Endothelial cell of umbilical vein (primary cell): ENCODE results near the gene CNTNAP2. TPM values are rescaled to one million over a fixed set of nuclear protein-coding genes. Genes with fewer than 3 reads are reported as not detected.

ENCODE experiments used
- BruUV-seq: library from RNA; stranded (reverse); fragments of 400-500 nt; replicated peaks from 2 replicates; lab custom pipeline; 2021; lab: Mats Ljungman, UMichigan
- CTCF ChIA-PET: fragments of 300-600, 350-600 bp; sonication (Branson Sonifier 250); formaldehyde crosslinking; loops from one replicate; lab custom pipeline; 2021; ENCODE audit warnings: antibody characterized with exemption, inconsistent platforms; lab: Charles Lee
- POLR2A ChIA-PET: fragments of 300-600, 350-600 bp; sonication (Branson Sonifier 250); formaldehyde crosslinking; loops from one replicate; lab custom pipeline; 2021; ENCODE audit warnings: antibody characterized with exemption, inconsistent platforms; lab: Charles Lee
- DNase-seq: peaks from one replicate; pipeline ENCODE4 v3.0.0-alpha.2; 2011; ENCODE audit warnings: low read depth, low spot score
- FAIRE-seq: peaks from 2 replicates; lab custom pipeline; 2011; peaks lifted over from hg19 to GRCh38; lab: Jason Lieb, UNC
- H2AFZ ChIP-seq: 2 replicates; pipeline ENCODE4 v1.6.0; 2012; ENCODE audit warnings: low read depth, low read length, control low read depth, inconsistent platforms
- H3K27ac ChIP-seq: 2 replicates; pipeline ENCODE4 v1.5.1; 2011; ENCODE audit warnings: low read depth, mild to moderate bottlenecking, control low read depth, low read length, moderate library complexity; ENCODE audit not compliant: insufficient read depth
- H3K27me3 ChIP-seq, 2 experiments: 2 replicates each; pipeline versions ENCODE4 v1.6.0 to v1.6.1; 2011; ENCODE audit warnings: low read length in 2 of 2, mixed read lengths in 1 of 2; ENCODE audit not compliant: control insufficient read depth in 2 of 2, insufficient read depth in 2 of 2
- H3K36me3 ChIP-seq, 2 experiments: 2 replicates in 1 of 2; 3 replicates in 1 of 2; pipeline ENCODE4 v1.5.1; 2011; ENCODE audit warnings: low read length in 2 of 2, mild to moderate bottlenecking in 1 of 2, moderate library complexity in 1 of 2; ENCODE audit not compliant: control insufficient read depth in 2 of 2, insufficient read depth in 2 of 2; ENCODE audit errors: extremely low read depth in 1 of 2
- H3K4me1 ChIP-seq: 3 replicates; pipeline ENCODE4 v1.5.1; 2011; ENCODE audit warnings: mild to moderate bottlenecking, low read length; ENCODE audit not compliant: control insufficient read depth, insufficient read depth; ENCODE audit errors: extremely low read depth
- H3K4me2 ChIP-seq: 2 replicates; pipeline ENCODE4 v1.6.1; 2011; ENCODE audit warnings: low read length, control low read depth, mixed read lengths; ENCODE audit not compliant: insufficient read depth
- H3K4me3 ChIP-seq, 3 experiments: fragments of 200-600 bp in 1 of 3; sonication (generic), shearing (Covaris generic) in 1 of 3; replicated peaks in 1 of 3; 2 replicates each; pipeline ENCODE4 v1.5.1; 2011 to 2016; ENCODE audit warnings: control low read depth in 3 of 3, low read length in 3 of 3, mild to moderate bottlenecking in 2 of 3, inconsistent platforms in 1 of 3, low read depth in 1 of 3, moderate library complexity in 1 of 3; ENCODE audit not compliant: insufficient read depth in 1 of 3
- H3K79me2 ChIP-seq: 2 replicates; pipeline ENCODE4 v1.6.0; 2012; ENCODE audit warnings: low read length, inconsistent platforms; ENCODE audit not compliant: control insufficient read depth, insufficient read depth
- H3K9ac ChIP-seq: replicated peaks from 2 replicates; pipeline ENCODE3; 2011; ENCODE audit warnings: low read length, control low read depth; ENCODE audit not compliant: insufficient read depth; ENCODE audit errors: extremely low read depth
- H3K9me1 ChIP-seq: replicated peaks from 3 replicates; pipeline ENCODE4 v1.6.0; 2011; ENCODE audit warnings: mild to moderate bottlenecking, low read length; ENCODE audit not compliant: control insufficient read depth, insufficient read depth; ENCODE audit errors: extremely low read depth
- H3K9me3 ChIP-seq: replicated peaks from 2 replicates; pipeline ENCODE4 v1.5.1; 2012; ENCODE audit warnings: low read length, inconsistent platforms; ENCODE audit not compliant: control insufficient read depth, insufficient read depth
- H4K20me1 ChIP-seq: replicated peaks from 2 replicates; pipeline ENCODE3; 2011; ENCODE audit warnings: mild to moderate bottlenecking, low read length; ENCODE audit not compliant: control insufficient read depth, insufficient read depth; ENCODE audit errors: extremely low read depth
- CTCF ChIP-seq, 2 donors: IDR thresholded peaks; 1 replicate in 1 of 2; 2 replicates in 1 of 2; pipeline ENCODE4 v1.5.1; 2011; ENCODE audit warnings: low read length in 2 of 2, mild to moderate bottlenecking in 2 of 2, moderate library complexity in 2 of 2, control low read depth in 1 of 2, inconsistent platforms in 1 of 2, low read depth in 1 of 2; ENCODE audit not compliant: insufficient read depth in 1 of 2; ENCODE audit errors: extremely low read depth in 1 of 2
- EZH2 ChIP-seq: IDR thresholded peaks from 2 replicates; pipeline ENCODE4 v1.6.1; 2012; ENCODE audit warnings: borderline replicate concordance, low read depth, mild to moderate bottlenecking, moderate library complexity, low read length, inconsistent platforms; ENCODE audit not compliant: severe bottlenecking
- FOS ChIP-seq: IDR thresholded peaks from 2 replicates; pipeline ENCODE4 v1.6.1; 2011; ENCODE audit warnings: mild to moderate bottlenecking, low read length, moderate library complexity, borderline replicate concordance; ENCODE audit not compliant: insufficient read depth
- JUN ChIP-seq: IDR thresholded peaks from 2 replicates; pipeline ENCODE4 v1.6.1; 2011; ENCODE audit warnings: borderline replicate concordance, low read depth; ENCODE audit not compliant: insufficient read length, insufficient read depth
- dilution Hi-C: fragments of 300-500 bp; cut with MboI; formaldehyde crosslinking; loops from one replicate; pipeline ENCODE4 v1.15.0; 2019; ENCODE audit warnings: low sequenced_read_pairs; ENCODE audit not compliant: extremely low pct_ligation_motif_present
- intact Hi-C: fragments of 100-400 bp; cut with micrococcal nuclease; formaldehyde crosslinking; loops from one replicate; pipeline ENCODE4 v1.10.0; 2022
- polyA plus RNA-seq, 4 experiments: library from polyadenylated mRNA; depleted of rRNA in 3 of 4; stranded (reverse) in 3 of 4; unstranded in 1 of 4; fragments of >200 nt; gene quantifications; 2 replicates each; pipeline versions ENCODE4 v1.2.1 to v1.2.3, GENCODE V29; 2011 to 2012; ENCODE audit warnings: missing spikeins in 1 of 4
- total RNA-seq: library from RNA; stranded (reverse); gene quantifications from 2 replicates; pipeline ENCODE4 v1.2.3, GENCODE V29; 2021

CNTNAP2 gene
- total and polyA plus RNA-seq, 2 donors (not counting 3 experiments of a cell fraction or from before 2014, with no cell fraction given) = not detected

- TF ChIP-seq CTCF (IDR thresholded peaks at IDR 0.05; ENCODE audit: extremely low read depth in 1 of 2, insufficient read depth in 1 of 2, low read depth in 1 of 2, low read length in 2 of 2) (peak; percentile 14 to 30), JUN (no peak)
- intact Hi-C loops (no loop called here), dilution Hi-C loops (no loop called here)
- Histone ChIP-seq H3K9ac (no peak overlapping the region), H3K36me3 (no peaks in the 10 kb centered on the region), H3K4me3 (no peak overlapping the region), H3K9me1 (no peaks in the 10 kb centered on the region), H3K4me2 (no peak overlapping the region), H2AFZ (no peak overlapping the region), H3K27me3 (no peaks in the 10 kb centered on the region), H3K27ac (no peak overlapping the region), H4K20me1 (no peaks in the 10 kb centered on the region), H3K9me3 (no peaks in the 10 kb centered on the region), H3K79me2 (no peaks in the 10 kb centered on the region), H3K4me1 (no peaks in the 10 kb centered on the region)
- no TSS peak for BruUV-seq
- POLR2A ChIA-PET = no interaction called here
- FAIRE-seq (no peak), DNase-seq (no peak)
- CTCF ChIA-PET = interaction anchor here (1.0 kb wide), 1 partner anchor 702 kb away, joined by 4 read pairs; no protein-coding TSS in a partner anchor
These were observed 2148.4 kb downstream of the CNTNAP2 start for GRCh38 chr7:148264933-148265557.

- DNase-seq (no peak), FAIRE-seq (no peak)
- no peaks in the 10 kb centered on the region for H3K9me1 ChIP-seq
- CTCF ChIA-PET = no interaction called here
- H3K9me3 ChIP-seq = no peaks in the 10 kb centered on the region
- H4K20me1 ChIP-seq = no peaks in the 10 kb centered on the region
- H3K4me1 ChIP-seq = no peaks in the 10 kb centered on the region
- dilution Hi-C loops (no loop called here), intact Hi-C loops (no loop called here)
- no peaks in the 10 kb centered on the region for H3K36me3 ChIP-seq
- H2AFZ ChIP-seq = no peak overlapping the region
- no peak overlapping the region for H3K27ac ChIP-seq
- H3K4me3 ChIP-seq = no peak overlapping the region
- H3K9ac ChIP-seq = no peak overlapping the region
- no peak overlapping the region for H3K4me2 ChIP-seq
- H3K79me2 ChIP-seq = no peaks in the 10 kb centered on the region
- BruUV-seq = no TSS peak
- TF ChIP-seq FOS (no peak), EZH2 (no peak), JUN (no peak)
- no peaks in the 10 kb centered on the region for H3K27me3 ChIP-seq
- POLR2A ChIA-PET = no interaction called here
These were observed 2149.3 kb downstream of the CNTNAP2 start for GRCh38 chr7:148265896-148266295.
